ENCODE measurements around the gene CDH16.

The CDH16 gene

DNA sequence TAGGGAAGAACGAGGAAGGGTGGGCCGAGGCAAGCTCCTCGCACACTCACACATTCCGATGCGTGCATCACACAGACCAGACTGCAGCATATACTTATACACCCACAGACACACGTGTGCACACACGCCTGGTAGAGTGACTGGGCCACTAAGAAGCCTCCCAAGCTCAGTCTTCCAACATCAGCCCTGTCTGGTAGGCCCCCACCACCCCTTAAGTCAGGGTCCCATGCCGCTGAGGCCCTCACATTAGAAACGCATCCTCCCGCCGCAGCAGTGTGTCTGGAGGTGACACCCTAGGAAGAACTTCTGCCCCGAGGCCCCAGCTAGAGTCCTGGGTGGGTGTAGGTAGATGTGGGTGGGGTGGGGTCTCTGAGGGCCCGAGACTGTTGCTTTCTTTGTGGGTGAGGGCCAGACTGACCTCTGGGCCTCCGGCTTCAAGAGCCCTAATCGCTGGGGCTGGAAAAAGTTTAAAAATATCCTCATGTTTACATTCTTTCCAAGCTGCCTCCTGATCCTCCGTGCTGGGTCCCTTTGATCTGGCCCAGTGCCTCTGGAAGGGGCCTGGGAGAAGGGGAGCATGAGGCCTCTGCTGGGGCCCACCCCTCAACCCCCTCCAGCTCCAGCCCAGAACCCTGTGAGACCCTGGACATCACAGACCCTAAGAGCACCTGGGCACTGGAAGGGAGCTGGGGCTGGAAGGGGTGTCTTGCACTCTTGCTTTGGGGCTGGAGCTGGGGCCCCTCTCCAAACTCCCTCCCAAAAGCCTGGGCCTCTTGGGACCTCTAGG, 13.6 kb downstream of the CDH16 start:
- DNase-seq (ENCODE audit: low read depth), result no peak
- TF ChIP-seq, protein P1, sequence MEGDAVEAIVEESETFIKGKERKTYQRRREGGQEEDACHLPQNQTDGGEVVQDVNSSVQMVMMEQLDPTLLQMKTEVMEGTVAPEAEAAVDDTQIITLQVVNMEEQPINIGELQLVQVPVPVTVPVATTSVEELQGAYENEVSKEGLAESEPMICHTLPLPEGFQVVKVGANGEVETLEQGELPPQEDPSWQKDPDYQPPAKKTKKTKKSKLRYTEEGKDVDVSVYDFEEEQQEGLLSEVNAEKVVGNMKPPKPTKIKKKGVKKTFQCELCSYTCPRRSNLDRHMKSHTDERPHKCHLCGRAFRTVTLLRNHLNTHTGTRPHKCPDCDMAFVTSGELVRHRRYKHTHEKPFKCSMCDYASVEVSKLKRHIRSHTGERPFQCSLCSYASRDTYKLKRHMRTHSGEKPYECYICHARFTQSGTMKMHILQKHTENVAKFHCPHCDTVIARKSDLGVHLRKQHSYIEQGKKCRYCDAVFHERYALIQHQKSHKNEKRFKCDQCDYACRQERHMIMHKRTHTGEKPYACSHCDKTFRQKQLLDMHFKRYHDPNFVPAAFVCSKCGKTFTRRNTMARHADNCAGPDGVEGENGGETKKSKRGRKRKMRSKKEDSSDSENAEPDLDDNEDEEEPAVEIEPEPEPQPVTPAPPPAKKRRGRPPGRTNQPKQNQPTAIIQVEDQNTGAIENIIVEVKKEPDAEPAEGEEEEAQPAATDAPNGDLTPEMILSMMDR (IDR thresholded peaks at IDR 0.05; ENCODE audit: low read depth, low read length, missing control alignments), result no peak
- no peak overlapping the region for H3K4me3 ChIP-seq (ENCODE audit: low read depth, low read length)

DNA sequence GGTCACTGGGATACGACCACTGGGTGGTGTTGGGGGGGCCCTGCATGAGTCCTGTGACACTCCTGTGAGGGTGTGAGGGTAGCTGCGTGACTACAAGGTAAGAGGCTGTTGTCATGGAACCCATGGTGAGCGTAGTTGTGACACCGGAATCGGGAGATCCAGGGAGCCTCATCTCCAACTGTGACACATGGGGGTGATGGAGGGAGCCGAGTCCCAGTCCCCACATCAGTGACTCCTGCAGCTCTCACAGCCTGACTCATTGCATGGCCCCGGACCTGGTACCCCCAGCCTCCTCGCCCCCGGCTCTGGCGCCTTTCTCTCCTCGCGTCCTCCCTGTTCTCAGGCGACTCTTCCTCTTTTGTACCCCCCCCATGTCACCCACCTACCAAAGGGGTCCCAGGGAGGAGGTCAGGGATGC, 14.2 kb downstream of the CDH16 start:
- no peak overlapping the region for H3K4me3 ChIP-seq (ENCODE audit: low read depth, low read length)
- DNase-seq (ENCODE audit: low read depth), result no peak
- TF ChIP-seq, protein P1 (IDR thresholded peaks at IDR 0.05; ENCODE audit: low read depth, low read length, missing control alignments), result no peak

DNA sequence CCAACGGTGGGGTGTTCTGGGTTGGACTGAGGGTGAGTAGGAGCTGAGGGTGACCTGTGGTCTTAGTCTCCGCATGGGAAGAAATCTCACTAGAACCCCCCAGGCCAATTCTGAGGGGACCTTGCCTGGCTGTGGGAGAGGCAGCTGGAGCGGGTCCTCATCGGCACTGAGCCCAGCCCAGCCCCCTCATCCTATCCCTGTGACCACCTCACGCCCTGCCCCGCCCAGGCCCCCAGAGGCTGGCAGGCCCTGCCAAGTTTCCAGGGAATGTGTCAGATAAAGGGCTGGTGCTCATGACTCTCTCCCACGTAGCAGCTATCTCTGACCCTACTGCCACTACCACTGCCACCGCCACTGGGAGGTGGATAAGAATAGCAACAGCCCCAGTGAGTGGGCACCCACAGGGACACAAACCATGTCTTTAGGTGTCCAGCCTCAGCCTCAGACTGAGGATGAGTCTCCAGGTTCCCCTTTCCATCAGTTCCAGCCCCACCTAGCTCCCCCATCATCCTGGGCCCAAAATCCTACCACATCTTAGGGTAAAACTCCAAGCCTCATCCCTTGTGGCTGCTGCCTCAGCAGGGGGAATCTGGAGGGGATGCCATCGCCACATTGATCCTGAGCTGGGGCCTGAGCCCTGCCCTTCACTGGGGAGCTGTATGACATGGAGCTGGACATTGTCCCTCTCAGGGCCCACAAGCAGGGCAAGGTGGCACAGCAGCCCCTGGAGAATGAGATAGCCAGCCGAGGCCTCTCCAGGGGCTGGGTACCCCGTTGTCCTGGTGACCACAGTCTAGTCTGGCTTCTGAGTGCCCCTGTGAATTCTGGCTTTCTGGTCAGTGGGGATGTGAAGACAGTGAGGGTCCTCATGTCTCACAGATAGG, 14.9 kb downstream of the CDH16 start:
- DNase-seq (ENCODE audit: low read depth), result no peak
- TF ChIP-seq, protein P1 (IDR thresholded peaks at IDR 0.05; ENCODE audit: low read depth, low read length, missing control alignments), result no peak
- no peak overlapping the region for H3K4me3 ChIP-seq (ENCODE audit: low read depth, low read length)

DNA sequence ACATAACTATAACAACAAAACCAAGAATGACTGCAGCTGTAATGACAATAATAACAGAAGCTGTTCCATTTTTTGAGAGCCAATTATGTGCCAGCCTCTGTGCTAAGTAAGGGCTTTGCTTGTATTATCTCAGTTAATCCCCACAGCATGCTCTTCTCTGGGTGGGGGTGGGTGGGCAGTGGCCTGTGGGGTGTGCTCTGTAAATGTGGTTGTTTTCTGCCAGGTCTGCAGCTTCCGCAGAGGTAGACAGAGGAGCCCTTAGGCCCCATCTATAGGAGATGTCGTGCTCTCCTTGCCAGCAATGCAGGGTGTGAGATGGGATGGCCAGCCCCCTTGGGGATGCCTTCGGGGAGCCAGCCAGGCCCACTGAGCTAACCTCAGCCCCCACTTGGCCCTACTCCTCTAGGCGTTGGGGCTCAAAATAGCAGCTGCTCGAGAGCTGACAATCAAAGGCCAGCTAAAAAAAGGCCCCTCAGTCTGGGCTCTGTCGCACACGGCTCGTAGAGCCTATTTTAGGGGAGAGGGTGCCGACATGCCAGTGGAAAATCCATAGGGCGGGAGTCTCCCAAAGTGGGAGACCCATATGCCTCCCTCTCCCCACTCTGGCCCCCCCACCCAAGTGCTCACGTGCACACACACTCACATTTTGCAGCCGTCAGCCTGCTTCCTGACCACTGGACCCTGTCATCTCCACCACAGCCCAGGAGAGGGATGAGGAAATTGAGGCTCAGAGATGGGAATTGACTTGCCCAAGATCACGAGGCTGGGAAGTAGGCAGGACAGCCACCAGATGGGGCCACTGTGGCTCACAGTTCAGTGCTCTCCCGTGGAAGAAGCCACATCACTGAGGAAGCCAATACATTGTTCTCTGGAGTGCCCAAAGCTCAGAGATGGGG, 15.8 kb downstream of the CDH16 start:
- TF ChIP-seq, protein P1 (IDR thresholded peaks at IDR 0.05; ENCODE audit: low read depth, low read length, missing control alignments), result no peak
- no peak overlapping the region for H3K4me3 ChIP-seq (ENCODE audit: low read depth, low read length)
- DNase-seq (ENCODE audit: low read depth), result no peak

DNA sequence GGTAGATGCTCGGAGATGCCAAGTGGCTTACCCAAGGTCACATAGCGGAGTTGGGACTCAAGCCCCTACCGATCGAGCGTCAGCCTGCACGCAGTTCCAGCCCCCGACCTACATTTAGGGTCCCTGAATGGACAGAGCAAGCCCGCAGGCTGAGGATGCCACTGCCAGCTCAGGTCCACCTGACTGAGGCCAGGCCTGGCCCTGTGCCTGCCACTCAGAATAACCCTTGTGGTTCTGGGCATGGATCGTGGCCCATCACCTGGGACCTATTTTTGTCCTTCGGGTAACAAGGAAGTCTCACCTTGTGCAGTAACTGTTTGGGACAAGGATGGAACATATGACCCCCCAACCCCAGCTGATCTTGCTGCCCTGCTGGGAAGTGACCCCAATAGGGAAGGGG, 17.1 kb downstream of the CDH16 start:
- no peak overlapping the region for H3K4me3 ChIP-seq (ENCODE audit: low read depth, low read length)
- TF ChIP-seq, protein P1 (IDR thresholded peaks at IDR 0.05; ENCODE audit: low read depth, low read length, missing control alignments), result no peak
- DNase-seq (ENCODE audit: low read depth), result no peak

DNA sequence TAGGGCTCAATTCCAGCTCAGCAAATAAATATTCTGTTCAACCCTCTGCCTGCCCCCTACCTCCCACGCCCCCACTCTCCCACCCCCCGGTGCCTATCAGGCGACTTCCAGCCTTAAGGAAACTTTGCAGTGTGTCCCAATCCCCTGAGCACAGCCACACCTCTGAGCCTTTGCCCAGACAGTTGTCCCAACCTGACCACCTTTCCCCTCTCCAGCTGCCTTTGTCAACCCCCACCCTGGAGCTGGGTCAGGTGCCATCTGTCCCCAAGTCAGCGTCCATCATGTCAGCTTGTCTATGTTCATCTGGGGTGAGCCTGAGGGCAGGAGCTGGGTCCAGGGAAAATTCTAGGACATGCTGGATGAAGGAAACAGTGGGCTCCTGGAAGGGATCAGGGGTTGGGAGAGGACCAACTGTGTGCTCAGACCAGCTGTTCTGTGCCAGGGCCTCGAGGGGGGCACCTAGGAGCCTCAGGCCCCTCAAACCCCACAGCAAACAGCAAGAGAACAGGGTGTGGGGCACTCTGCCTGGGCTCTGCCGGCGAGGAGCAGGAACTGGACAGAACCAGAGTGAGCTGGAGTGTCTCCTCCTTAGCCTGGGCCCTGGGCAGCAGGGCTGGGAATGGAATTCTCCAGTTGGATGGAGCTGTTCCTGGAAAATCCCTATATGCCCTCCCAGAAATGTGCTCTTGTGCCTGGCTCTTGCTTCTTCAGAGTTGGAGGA, 17.8 kb downstream of the CDH16 start:
- no peak for DNase-seq (ENCODE audit: low read depth)
- TF ChIP-seq, protein P1 (IDR thresholded peaks at IDR 0.05; ENCODE audit: low read depth, low read length, missing control alignments), result no peak
- no peak overlapping the region for H3K4me3 ChIP-seq (ENCODE audit: low read depth, low read length)
